ENCODE data around the gene ASS1.

GRCh38 chr9:130422546-130422945, 22.2 kb upstream of the ASS1 start:
- TF ChIP-seq CTCF (IDR thresholded peaks at IDR 0.05) (no peak), POLR2A (IDR thresholded peaks at IDR 0.05) (no peak)

Data from uterus (tissue), 2 donors.